Measurements from ENCODE around the gene PAEP.

DNA sequence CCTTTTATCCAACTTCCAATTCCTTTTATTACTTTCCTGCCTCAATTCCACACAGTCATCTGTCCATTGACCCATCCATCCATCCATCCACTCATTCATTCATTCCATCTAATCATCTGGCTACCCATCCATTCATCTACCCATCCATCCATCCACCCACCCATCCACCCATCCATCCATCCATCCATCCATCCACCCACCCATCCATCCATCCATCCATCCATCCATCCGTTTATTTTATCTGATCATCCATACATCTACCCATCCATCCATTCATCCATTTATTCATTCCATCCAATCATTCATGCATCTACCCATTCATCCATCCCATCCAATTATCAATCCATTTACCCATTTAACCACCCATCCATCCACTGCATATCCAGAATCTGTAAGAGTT lies 11.6 kb downstream of the PAEP start:
- TF ChIP-seq EZH2 (IDR thresholded peaks at IDR 0.05; ENCODE audit: insufficient read depth, poor library complexity, severe bottlenecking): no peak
- TF ChIP-seq EZH2phosphoT487 (IDR thresholded peaks at IDR 0.05; ENCODE audit: insufficient read depth, low read depth): no peak

All from GM23248 (cell line).